ENCODE measurements around the gene ATP2B1.

GRCh38 chr12:89710873-89711750 is 2.5 kb upstream of the ATP2B1 start:
- TF ChIP-seq CTCF (conservative IDR thresholded peaks at IDR 0.05; ENCODE audit: low read length), result no peak
- TF ChIP-seq EZH2phosphoT487 (IDR thresholded peaks at IDR 0.05; ENCODE audit: borderline replicate concordance), result no peak
